ENCODE data around the gene TM2D3.

Gene TM2D3
- long read RNA-seq, transcript TM2D3-201 (6 exons, 1,381 nt) = minor isoform, 22 of 143 reads
- long read RNA-seq, transcript TM2D3-202 (5 exons, 1,329 nt) = major isoform, 100 of 143 reads
- long read RNA-seq, transcript TM2D3-203 (5 exons, 1,267 nt) = minor isoform, 10 of 143 reads
- long read RNA-seq, partial matches to known transcripts = 0 of 143 reads
- long read RNA-seq, other reads (novel, unspliced or antisense) = 6 of 143 reads

- DNase-seq (ENCODE audit: low read depth in 1 of 2, low spot score in 1 of 2) = peak; percentile 88 to 89
- Histone ChIP-seq H3K27me3 (ENCODE audit: insufficient read depth, poor library complexity, severe bottlenecking) (no peaks in the 10 kb centered on the region), H3K4me3 (replicated peaks; ENCODE audit: insufficient read depth, low read length) (peak within 1 kb of the TSS; percentile 61), H3K27ac (replicated peaks) (peak within 1 kb of the TSS; percentile 86)
- TF ChIP-seq POLR2AphosphoS5 (IDR thresholded peaks at IDR 0.05; ENCODE audit: low read depth) (peak; percentile 85), GABPA (IDR thresholded peaks at IDR 0.05; ENCODE audit: low read depth) (peak; percentile 71), SPI1 (IDR thresholded peaks at IDR 0.05; ENCODE audit: borderline replicate concordance, low read depth) (peak; percentile 76; the same call in 1 of the 2 replicates), REST (IDR thresholded peaks at IDR 0.05; ENCODE audit: insufficient replicate concordance, low read depth) (no peak)
- TF ChIP-seq, protein P1, sequence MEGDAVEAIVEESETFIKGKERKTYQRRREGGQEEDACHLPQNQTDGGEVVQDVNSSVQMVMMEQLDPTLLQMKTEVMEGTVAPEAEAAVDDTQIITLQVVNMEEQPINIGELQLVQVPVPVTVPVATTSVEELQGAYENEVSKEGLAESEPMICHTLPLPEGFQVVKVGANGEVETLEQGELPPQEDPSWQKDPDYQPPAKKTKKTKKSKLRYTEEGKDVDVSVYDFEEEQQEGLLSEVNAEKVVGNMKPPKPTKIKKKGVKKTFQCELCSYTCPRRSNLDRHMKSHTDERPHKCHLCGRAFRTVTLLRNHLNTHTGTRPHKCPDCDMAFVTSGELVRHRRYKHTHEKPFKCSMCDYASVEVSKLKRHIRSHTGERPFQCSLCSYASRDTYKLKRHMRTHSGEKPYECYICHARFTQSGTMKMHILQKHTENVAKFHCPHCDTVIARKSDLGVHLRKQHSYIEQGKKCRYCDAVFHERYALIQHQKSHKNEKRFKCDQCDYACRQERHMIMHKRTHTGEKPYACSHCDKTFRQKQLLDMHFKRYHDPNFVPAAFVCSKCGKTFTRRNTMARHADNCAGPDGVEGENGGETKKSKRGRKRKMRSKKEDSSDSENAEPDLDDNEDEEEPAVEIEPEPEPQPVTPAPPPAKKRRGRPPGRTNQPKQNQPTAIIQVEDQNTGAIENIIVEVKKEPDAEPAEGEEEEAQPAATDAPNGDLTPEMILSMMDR (IDR thresholded peaks at IDR 0.05; ENCODE audit: insufficient read depth, low read length) = peak; percentile 14
These were observed at the start of gene TM2D3 for GRCh38 chr15:101652098-101652785. Gene TM2D3, minus strand, starts transcription at chr15:101652381. Its CDS starts 20 bp downstream, at chr15:101652361.

- H3K27ac ChIP-seq (replicated peaks) = no peak overlapping the region
- no peak overlapping the region for H3K4me3 ChIP-seq (replicated peaks; ENCODE audit: insufficient read depth, low read length)
- no peak for TF ChIP-seq SPI1 (IDR thresholded peaks at IDR 0.05; ENCODE audit: borderline replicate concordance, low read depth)
- TF ChIP-seq, protein P1 (IDR thresholded peaks at IDR 0.05; ENCODE audit: insufficient read depth, low read length) = no peak
- no peak for TF ChIP-seq POLR2AphosphoS5 (IDR thresholded peaks at IDR 0.05; ENCODE audit: low read depth)
- TF ChIP-seq GABPA (IDR thresholded peaks at IDR 0.05; ENCODE audit: low read depth) = no peak
- TF ChIP-seq REST (IDR thresholded peaks at IDR 0.05; ENCODE audit: insufficient replicate concordance, low read depth) = no peak
- no peak for DNase-seq (ENCODE audit: low read depth in 1 of 2, low spot score in 1 of 2)
- no peaks in the 10 kb centered on the region for H3K27me3 ChIP-seq (ENCODE audit: insufficient read depth, poor library complexity, severe bottlenecking)
These were observed 46.1 kb upstream of the TM2D3 start for GRCh38 chr15:101698314-101698713.

- TF ChIP-seq, protein P1 (IDR thresholded peaks at IDR 0.05; ENCODE audit: insufficient read depth, low read length) = no peak
- TF ChIP-seq POLR2AphosphoS5 (IDR thresholded peaks at IDR 0.05; ENCODE audit: low read depth) = no peak
- no peak for TF ChIP-seq REST (IDR thresholded peaks at IDR 0.05; ENCODE audit: insufficient replicate concordance, low read depth)
- TF ChIP-seq SPI1 (IDR thresholded peaks at IDR 0.05; ENCODE audit: borderline replicate concordance, low read depth) = no peak
- TF ChIP-seq GABPA (IDR thresholded peaks at IDR 0.05; ENCODE audit: low read depth) = no peak
- no peaks in the 10 kb centered on the region for H3K27me3 ChIP-seq (ENCODE audit: insufficient read depth, poor library complexity, severe bottlenecking)
- no peak overlapping the region for H3K4me3 ChIP-seq (replicated peaks; ENCODE audit: insufficient read depth, low read length)
- no peak for DNase-seq (ENCODE audit: low read depth in 1 of 2, low spot score in 1 of 2)
- no peak overlapping the region for H3K27ac ChIP-seq (replicated peaks)
These were observed 45.3 kb upstream of the TM2D3 start for GRCh38 chr15:101697488-101697887.

Measured in HL-60 (cell line).